GM18499 (cell line): Measurements from ENCODE around the gene GOLGA7B.

Experiments
- ATAC-seq: cut with Tn5 transposase; IDR thresholded peaks from one replicate; pipeline ENCODE4 v1.9.1; 2021; ENCODE audit warnings: moderate number of reproducible peaks; ENCODE audit not compliant: insufficient read depth, unreplicated experiment

GOLGA7B gene

GRCh38 chr10:97891497-97892167 lies 42.0 kb downstream of the GOLGA7B start:
- ATAC-seq, result no peak

GRCh38 chr10:97892506-97892905 lies 42.9 kb downstream of the GOLGA7B start:
- ATAC-seq, result no peak

GRCh38 chr10:97892939-97893338 lies 43.3 kb downstream of the GOLGA7B start:
- no peak for ATAC-seq

GRCh38 chr10:97894092-97894491 lies 44.4 kb downstream of the GOLGA7B start:
- ATAC-seq, result no peak

GRCh38 chr10:97895084-97895483 lies 45.4 kb downstream of the GOLGA7B start:
- no peak for ATAC-seq

GRCh38 chr10:97895915-97896314 lies 46.3 kb downstream of the GOLGA7B start:
- no peak for ATAC-seq

GRCh38 chr10:97896756-97897358 lies 47.2 kb downstream of the GOLGA7B start:
- ATAC-seq, result no peak

GRCh38 chr10:97898429-97898828 lies 48.8 kb downstream of the GOLGA7B start:
- ATAC-seq, result no peak

- ATAC-seq, result no peak
These were observed 51.7 kb downstream of the GOLGA7B start for GRCh38 chr10:97901381-97901780.

GRCh38 chr10:97903128-97904017 lies 53.7 kb downstream of the GOLGA7B start:
- ATAC-seq, result no peak

- ATAC-seq, result no peak
These were observed 54.4 kb downstream of the GOLGA7B start for GRCh38 chr10:97904018-97904381.

- ATAC-seq, result no peak
These were observed 54.9 kb downstream of the GOLGA7B start for GRCh38 chr10:97904576-97904975.

GRCh38 chr10:97905276-97905675 lies 55.6 kb downstream of the GOLGA7B start:
- no peak for ATAC-seq

- ATAC-seq, result no peak
These were observed 57.6 kb downstream of the GOLGA7B start for GRCh38 chr10:97907211-97907610.

- ATAC-seq, result no peak
These were observed 58.2 kb downstream of the GOLGA7B start for GRCh38 chr10:97907830-97908229.

- ATAC-seq, result no peak
These were observed 61.0 kb downstream of the GOLGA7B start for GRCh38 chr10:97910661-97911060.

GRCh38 chr10:97911217-97911616 lies 61.6 kb downstream of the GOLGA7B start:
- no peak for ATAC-seq

GRCh38 chr10:97913193-97913592 lies 63.5 kb downstream of the GOLGA7B start:
- no peak for ATAC-seq

GRCh38 chr10:97913614-97914013 lies 64.0 kb downstream of the GOLGA7B start:
- no peak for ATAC-seq

GRCh38 chr10:97914171-97914836 lies 64.7 kb downstream of the GOLGA7B start:
- no peak for ATAC-seq

- ATAC-seq, result no peak
These were observed 65.2 kb downstream of the GOLGA7B start for GRCh38 chr10:97914837-97915211.
